K562 (cell line): Measurements from ENCODE around the gene CLEC2L. TPM values are rescaled to one million over a fixed set of nuclear protein-coding genes. Genes with fewer than 3 reads are reported as not detected.

Experiments used
- ATAC-seq: fragments of 200-7000 bp; cut with Tn5 transposase; 3 replicates; pipeline ENCODE4 v1.9.1; 2020; ENCODE audit warnings: moderate library complexity
- BruUV-seq: library from RNA; stranded (reverse); fragments of 400-500 nt; replicated peaks from 2 replicates; lab custom pipeline; 2021; lab: Mats Ljungman, UMichigan
- CTCF ChIA-PET: fragments of 300-600 bp; formaldehyde crosslinking; extraction: SDS; loops from one replicate; lab custom pipeline; 2021; ENCODE audit warnings: low intra/inter-chr PET ratio; lab: Yijun Ruan, JAX
- POLR2A ChIA-PET: fragments of 300-600, 350-650 bp; sonication (Branson Sonifier 250); formaldehyde crosslinking; extraction: SDS; loops from one replicate; lab custom pipeline; 2021; ENCODE audit warnings: antibody characterized with exemption, inconsistent platforms; lab: Yijun Ruan, JAX
- DNase-seq, 4 experiments: peaks; one replicate each; pipeline versions ENCODE4 v3.0.0 to v3.0.0-alpha.2; 2011 to 2018; ENCODE audit warnings: low spot score in 3 of 4, mixed read lengths in 3 of 4; ENCODE audit errors: extremely low read depth in 1 of 4
- FAIRE-seq: peaks from 2 replicates; lab custom pipeline; 2011; peaks lifted over from hg19 to GRCh38; lab: Jason Lieb, UNC
- H2AFZ ChIP-seq: 2 replicates; pipeline ENCODE4 v1.6.0; 2011; ENCODE audit warnings: low read depth, low read length, control low read depth, inconsistent platforms
- H3K27ac ChIP-seq: fragments of 200-600 bp; 3 replicates; pipeline ENCODE4 v1.8.0; 2011; ENCODE audit warnings: low read depth, mild to moderate bottlenecking, control low read depth, inconsistent platforms, low read length, moderate library complexity, mixed read lengths; ENCODE audit errors: extremely low read depth
- H3K27me3 ChIP-seq, 2 experiments: fragments of 300-600 bp in 1 of 2; 2 replicates in 1 of 2; 3 replicates in 1 of 2; pipeline versions ENCODE4 v1.6.0 to v1.8.0; 2011; ENCODE audit warnings: inconsistent platforms in 2 of 2, low read length in 2 of 2, mild to moderate bottlenecking in 1 of 2, mixed read lengths in 1 of 2, moderate library complexity in 1 of 2; ENCODE audit not compliant: control insufficient read depth in 2 of 2, insufficient read depth in 2 of 2
- H3K36me3 ChIP-seq: fragments of 300-600 bp; 3 replicates; pipeline ENCODE4 v1.8.0; 2011; ENCODE audit warnings: mild to moderate bottlenecking, low read length, inconsistent platforms; ENCODE audit not compliant: control insufficient read depth, insufficient read depth
- H3K4me1 ChIP-seq, 2 experiments: fragments of 200-600 bp in 1 of 2; replicated peaks in 1 of 2; 2 replicates in 1 of 2; 3 replicates in 1 of 2; pipeline versions ENCODE4 v1.5.1 to v1.8.0; 2011; ENCODE audit warnings: inconsistent platforms in 2 of 2, low read length in 2 of 2, mild to moderate bottlenecking in 1 of 2, mixed read lengths in 1 of 2, moderate library complexity in 1 of 2; ENCODE audit not compliant: control insufficient read depth in 2 of 2, insufficient read depth in 2 of 2
- H3K4me2 ChIP-seq: 2 replicates; pipeline ENCODE4 v1.6.1; 2011; ENCODE audit warnings: low read length, control low read depth, inconsistent platforms, mixed read lengths; ENCODE audit not compliant: insufficient read depth
- H3K4me3 ChIP-seq: fragments of 200-600 bp; sonication (generic), shearing (Covaris generic); 2 replicates; pipeline ENCODE4 v1.5.1; 2016; ENCODE audit warnings: control low read depth, inconsistent platforms
- H3K79me2 ChIP-seq: fragments of 200-600 bp; 3 replicates; pipeline ENCODE4 v1.8.0; 2011; ENCODE audit warnings: low read length, inconsistent platforms; ENCODE audit not compliant: control insufficient read depth, insufficient read depth
- H3K9ac ChIP-seq, 2 experiments: 2 replicates each; pipeline versions ENCODE4 v1.6.0 to v1.6.1; 2011; ENCODE audit warnings: low read depth in 2 of 2, low read length in 2 of 2, control low read depth in 1 of 2, inconsistent platforms in 1 of 2, mild to moderate bottlenecking in 1 of 2, mixed read lengths in 1 of 2; ENCODE audit not compliant: insufficient read depth in 1 of 2
- H3K9me1 ChIP-seq: one replicate; pipeline ENCODE4 v1.6.0; 2011; ENCODE audit warnings: inconsistent platforms, mild to moderate bottlenecking, low read length, moderate library complexity; ENCODE audit not compliant: control insufficient read depth, insufficient read depth
- H3K9me3 ChIP-seq: replicated peaks from 2 replicates; pipeline ENCODE4 v1.5.1; 2011; ENCODE audit warnings: low read depth, low read length, inconsistent platforms; ENCODE audit not compliant: control insufficient read depth, insufficient read depth
- H4K20me1 ChIP-seq: replicated peaks from 2 replicates; pipeline ENCODE4 v1.6.1; 2011; ENCODE audit warnings: low read length, inconsistent platforms, mixed read lengths; ENCODE audit not compliant: control insufficient read depth, insufficient read depth
- CBX2 ChIP-seq: fragments of 200-600 bp; sonication (generic); IDR thresholded peaks from one replicate; pipeline ENCODE4 v1.6.1; 2012; ENCODE audit warnings: mild to moderate bottlenecking, low read length, inconsistent platforms; ENCODE audit not compliant: insufficient read depth, poor library complexity, severe bottlenecking
- CEBPG ChIP-seq, 3 experiments: fragments of 200-800 bp in 1 of 3; sonication (Bioruptor generic) in 1 of 3; sonication (generic) in 1 of 3; formaldehyde crosslinking in 1 of 3; IDR thresholded peaks in 2 of 3; conservative IDR thresholded peaks in 1 of 3; 2 replicates each; pipeline versions ENCODE4 v1.6.1 to v1.8.0; 2016 to 2022; ENCODE audit warnings: missing compliant biosample characterization in 2 of 3, missing genetic modification characterization in 2 of 3, mild to moderate bottlenecking in 1 of 3, missing genetic modification reagents in 1 of 3
- ZNF507 ChIP-seq: conservative IDR thresholded peaks from 2 replicates; pipeline ENCODE4 v1.6.1; 2017; ENCODE audit warnings: missing genetic modification characterization, missing compliant biosample characterization
- whole genome bisulfite sequencing: fragments of 100-300 bp; shearing (Covaris generic); methylation state at CpG from one replicate; pipeline ENCODE4 v1.1.6; 2016; ENCODE audit warnings: low coverage, mixed read lengths; ENCODE audit not compliant: insufficient coverage; ENCODE audit errors: missing lambda C conversion rate; 5-methylcytosine and 5-hydroxymethylcytosine counted together
- in situ Hi-C: fragments of 300-500 bp; cut with MboI; formaldehyde crosslinking; loops from 4 replicates; pipeline ENCODE4 v1.15.0; 2018; ENCODE audit warnings: inconsistent platforms, mixed read lengths
- intact Hi-C: fragments of 100-400 bp; cut with micrococcal nuclease; formaldehyde crosslinking; loops from 2 replicates; pipeline ENCODE4 v1.14.2; 2022
- polyA plus RNA-seq, 8 experiments: library from polyadenylated mRNA; depleted of rRNA in 4 of 8; stranded (reverse) in 5 of 8; unstranded in 3 of 8; fragments of >200 nt; fragmentation: Nextera tagmentation in 2 of 8; fragmentation: Illumina TruSeq in 1 of 8; extraction: Ambion mirVana in 2 of 8; extraction: Trizol in 1 of 8; gene quantifications; 2 replicates each; pipeline versions ENCODE4 v1.2.1 to v1.2.3, GENCODE V29; 2011 to 2014; ENCODE audit warnings: inconsistent platforms in 1 of 8, missing spikeins in 1 of 8
- total RNA-seq, 7 experiments: library from RNA; depleted of rRNA in 6 of 7; stranded (reverse); fragments of >200 nt in 6 of 7; fragmentation: Illumina TruSeq in 2 of 7; extraction: Trizol in 2 of 7; gene quantifications; 2 replicates each; pipeline versions ENCODE4 v1.2.1 to v1.2.3, GENCODE V29; 2011 to 2021; ENCODE audit warnings: low replicate concordance in 1 of 7
- TF ChIP-seq, protein P1 (sequence below): fragments of 250-450 bp; sonication (Bioruptor Pico); IDR thresholded peaks from 2 replicates; pipeline ENCODE4 v1.5.0; 2021

CLEC2L gene
- total and polyA plus RNA-seq, 9 of the 15 experiments (the other 6 are each of a cell fraction or from before 2014, with no cell fraction given) = 0.84 to 5.5 (median 1.8) TPM

DNA sequence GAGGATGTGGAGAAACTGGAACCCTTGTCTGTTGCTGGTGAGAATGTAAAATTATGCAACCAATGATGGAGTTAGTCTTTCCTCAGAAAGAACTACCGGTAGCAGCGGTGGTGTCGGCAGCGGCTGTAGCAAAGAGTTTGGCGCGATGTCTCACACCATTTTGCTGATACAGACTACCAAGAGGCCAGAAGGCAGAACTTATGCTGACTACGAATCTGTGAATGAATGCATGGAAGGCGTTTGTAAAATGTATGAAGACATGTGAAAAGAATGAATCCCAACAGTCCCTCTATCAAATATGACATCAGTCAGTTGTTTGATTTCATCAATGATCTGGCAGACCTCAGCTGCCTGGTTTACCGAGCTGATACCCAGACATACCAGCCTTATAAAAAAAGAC lies 10.6 kb downstream of the CLEC2L start:
- no peak overlapping the region for H3K4me2 ChIP-seq
- no peaks in the 10 kb centered on the region for H4K20me1 ChIP-seq
- no peaks in the 10 kb centered on the region for H3K79me2 ChIP-seq
- no peak overlapping the region for H3K4me3 ChIP-seq
- intact Hi-C loops (no loop called here), in situ Hi-C loops (no loop called here)
- H2AFZ ChIP-seq = no peak overlapping the region
- ChIA-PET CTCF (no interaction called here), POLR2A (no interaction called here)
- H3K9me3 ChIP-seq = no peaks in the 10 kb centered on the region
- no peaks in the 10 kb centered on the region for H3K36me3 ChIP-seq
- no peaks in the 10 kb centered on the region for H3K9me1 ChIP-seq
- no peak for FAIRE-seq
- ATAC-seq = no peak
- no peak overlapping the region for H3K9ac ChIP-seq
- WGBS = 20% methylated on average over 9 of the region's 9 CpGs
- peaks cover 53 to 54% of the 10 kb centered on the region in 2 experiments for H3K27me3 ChIP-seq
- H3K27ac ChIP-seq = no peak overlapping the region
- TF ChIP-seq, protein P1, sequence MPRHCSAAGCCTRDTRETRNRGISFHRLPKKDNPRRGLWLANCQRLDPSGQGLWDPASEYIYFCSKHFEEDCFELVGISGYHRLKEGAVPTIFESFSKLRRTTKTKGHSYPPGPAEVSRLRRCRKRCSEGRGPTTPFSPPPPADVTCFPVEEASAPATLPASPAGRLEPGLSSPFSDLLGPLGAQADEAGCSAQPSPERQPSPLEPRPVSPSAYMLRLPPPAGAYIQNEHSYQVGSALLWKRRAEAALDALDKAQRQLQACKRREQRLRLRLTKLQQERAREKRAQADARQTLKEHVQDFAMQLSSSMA (CRISPR knock-in tag) = no peak
- TF ChIP-seq CBX2 = peak; percentile 33
- TF ChIP-seq ZNF507 (tag) = no peak
- TF ChIP-seq CEBPG (CRISPR knock-in tag; IDR thresholded peaks at IDR 0.05) = no peak
- TF ChIP-seq CEBPG (tag; conservative IDR thresholded peaks at IDR 0.05 in 1 of 2, IDR thresholded peaks at IDR 0.05 in 1 of 2) = 0 out of 4 replicates have a peak, but pooled peaks have one; percentile 7 to 36
- no peaks in the 10 kb centered on the region for H3K4me1 ChIP-seq
- no TSS peak for BruUV-seq
- DNase-seq = no peak
